NCI-H345 (cell line): ENCODE results near the gene TSC22D3.
A peak's percentile ranks its signal among the peaks of the same experiment; 100 is the strongest.
"Not testable (repeated sequence)": the region's sequence is repeated elsewhere in the genome, so short reads cannot be mapped to it uniquely, and the experiment has no call there.

Source experiments
- DNase-seq: peaks from one replicate; lab custom pipeline; 2025; lab: John Stamatoyannopoulos, UW

The TSC22D3 gene

DNA sequence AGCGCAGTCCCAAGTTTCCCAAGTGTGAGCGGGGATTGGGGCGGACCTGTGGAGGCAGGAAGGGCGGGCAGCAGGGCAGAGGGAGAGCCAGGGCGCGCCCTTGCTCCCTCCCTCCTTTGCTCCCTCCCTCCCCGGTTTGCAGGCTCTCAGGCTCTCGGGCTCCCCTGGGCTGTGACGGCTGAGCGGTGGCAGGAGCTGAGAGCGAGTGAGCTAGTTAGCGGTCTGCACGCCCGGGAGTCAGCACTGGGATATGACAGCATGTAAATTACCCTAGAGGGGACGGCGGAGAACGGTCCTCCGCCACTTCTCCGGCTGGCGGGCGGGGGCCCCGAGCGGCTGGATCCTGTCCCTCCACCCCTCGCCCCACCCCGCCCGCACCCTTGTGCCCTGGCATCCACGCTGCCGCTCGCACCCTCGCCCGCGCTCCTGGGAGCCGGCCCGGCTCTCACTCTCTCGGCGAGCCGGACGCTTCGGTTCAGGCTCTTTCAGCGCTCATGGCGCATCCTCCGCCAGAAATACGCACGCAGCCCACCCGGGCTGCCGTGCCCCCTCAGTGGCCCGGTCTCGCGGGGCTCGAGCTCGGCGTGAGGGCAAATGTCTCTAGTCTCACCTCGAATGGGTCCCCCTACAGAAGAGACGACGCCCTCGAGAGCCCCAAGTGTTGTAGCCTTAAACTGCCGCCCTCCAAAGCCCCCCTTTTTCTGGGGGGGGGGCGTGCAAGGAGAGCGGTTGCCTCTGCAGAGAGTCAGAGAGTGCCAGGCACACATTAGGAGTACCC is at the start of gene TSC22D3:
Gene TSC22D3, minus strand, starts transcription at position 54 of the 778 bp plus-strand sequence. CDS start 368 bp downstream, outside the sequence.
- DNase-seq: peak; percentile 63

GRCh38 chrX:107823456-107823855 is 47.9 kb upstream of the TSC22D3 start:
- DNase-seq: no peak

DNA sequence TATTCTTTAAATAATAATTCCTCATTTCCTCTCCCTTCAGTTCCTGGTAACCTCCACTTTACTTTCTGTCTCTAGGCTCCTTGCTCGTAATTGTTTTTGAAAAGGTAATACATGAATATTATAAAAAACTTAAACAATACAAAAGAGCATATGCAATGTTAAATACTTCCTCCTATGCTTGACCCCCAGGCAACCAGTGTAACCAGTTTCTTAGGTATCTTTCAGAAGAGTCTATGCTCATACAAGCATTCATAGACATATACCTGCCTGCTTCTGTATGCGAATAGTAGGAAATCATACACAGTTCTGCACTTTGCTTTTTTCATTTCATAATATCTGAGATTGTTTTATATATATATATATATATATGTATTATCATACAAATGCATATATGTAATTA is 47.5 kb upstream of the TSC22D3 start:
- DNase-seq: no peak

DNA sequence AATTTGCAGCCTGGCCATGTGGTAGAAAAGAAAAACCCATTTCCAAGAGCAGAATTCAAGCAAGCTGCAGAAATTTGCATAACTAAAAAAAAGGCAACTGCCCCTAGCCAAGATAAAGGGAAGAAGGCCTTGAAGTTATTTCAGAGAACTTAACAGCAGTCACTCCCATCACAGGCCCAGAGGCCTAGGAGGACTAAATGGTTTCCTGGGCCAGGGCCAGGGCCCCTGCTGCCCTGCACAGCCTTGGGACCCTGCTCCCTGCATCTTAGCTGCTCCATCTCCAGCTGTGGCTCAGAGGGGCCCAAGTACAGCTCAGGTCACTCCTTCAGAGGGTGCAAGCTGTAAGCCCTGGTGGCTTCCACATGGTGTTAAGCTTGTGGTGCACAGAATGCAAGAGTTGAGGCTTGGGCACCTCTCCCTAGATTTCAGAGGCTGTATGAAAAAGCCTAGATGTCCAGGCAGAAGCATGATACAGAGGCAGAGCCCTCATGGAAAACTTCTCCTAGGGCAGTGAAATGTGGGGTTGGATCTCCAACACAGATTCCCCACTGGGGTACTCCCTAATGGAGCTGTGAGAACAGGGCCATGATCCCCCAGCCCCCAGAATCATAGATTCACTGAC is 43.4 kb upstream of the TSC22D3 start:
- no peak for DNase-seq

DNA sequence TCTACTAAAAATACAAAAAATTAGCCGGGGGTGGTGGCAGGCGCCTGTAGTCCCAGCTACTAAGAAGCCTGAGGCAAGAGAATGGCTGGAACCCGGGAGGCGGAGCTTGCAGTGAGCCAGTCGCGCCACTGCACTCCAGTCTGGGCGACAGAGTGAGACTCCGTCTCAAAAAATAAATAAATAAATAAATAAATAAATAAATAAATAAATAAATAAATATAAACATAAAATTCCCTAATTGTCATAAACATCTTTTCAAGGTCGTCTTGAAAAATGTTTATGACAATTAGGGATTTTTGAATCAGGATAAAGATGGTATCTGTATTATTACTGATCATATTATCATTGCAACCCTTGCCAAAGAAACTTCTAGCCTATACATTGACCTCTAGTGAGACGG is 34.5 kb upstream of the TSC22D3 start:
- not testable (repeated sequence) for DNase-seq

DNA sequence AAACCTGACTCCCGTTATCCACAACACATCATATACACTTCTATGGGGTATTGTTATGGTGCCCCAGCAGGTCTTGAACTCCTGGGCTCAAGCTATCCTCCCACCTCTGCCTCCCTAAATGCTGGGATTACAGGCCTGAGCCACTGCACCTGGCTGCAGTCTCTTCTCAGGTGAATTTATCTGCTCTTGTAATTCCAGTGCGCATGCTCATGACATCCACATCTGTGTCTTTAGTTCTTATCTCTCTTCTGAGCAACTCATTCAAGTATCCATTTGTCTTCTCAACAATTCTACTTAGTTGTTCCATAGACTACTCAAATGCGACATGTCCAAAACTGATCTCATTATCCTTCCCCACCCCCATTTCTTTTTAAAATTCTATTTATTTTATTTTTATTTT is 29.6 kb upstream of the TSC22D3 start:
- no peak for DNase-seq

- peak; percentile 20 for DNase-seq
These were observed 28.8 kb upstream of the TSC22D3 start for GRCh38 chrX:107804427-107804826.

DNA sequence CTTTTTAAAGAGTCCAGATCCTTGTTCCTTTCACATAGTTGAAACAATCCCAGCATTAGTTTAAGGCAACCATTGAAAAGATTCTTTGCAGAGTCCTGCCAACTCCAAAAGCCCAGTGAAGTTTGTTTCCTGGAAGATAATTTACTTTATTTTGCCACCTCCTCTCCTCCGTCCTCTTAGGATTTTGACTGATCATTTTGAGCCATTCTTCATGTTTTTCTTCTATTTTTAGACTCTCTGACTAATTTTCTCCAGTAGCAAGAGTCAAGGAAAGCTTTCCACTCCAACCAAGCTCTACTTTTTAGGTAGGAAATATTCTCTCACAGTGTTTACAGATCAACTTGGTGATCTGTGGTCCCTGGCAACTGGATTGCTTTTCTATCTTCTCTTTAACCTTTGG is 12.2 kb upstream of the TSC22D3 start:
- no peak for DNase-seq

GRCh38 chrX:107780525-107780924 is 4.9 kb upstream of the TSC22D3 start:
- DNase-seq: no peak

- no peak for DNase-seq
These were observed 1.9 kb upstream of the TSC22D3 start, which contains the start of gene NCBP2L for GRCh38 chrX:107777536-107777832. NCBP2L (plus strand) TSS chrX:107777733; CDS start chrX:107794221, 16,488 bp downstream.

GRCh38 chrX:107776649-107777535 is 1.3 kb upstream of the TSC22D3 start:
- peak; percentile 84 for DNase-seq

DNA sequence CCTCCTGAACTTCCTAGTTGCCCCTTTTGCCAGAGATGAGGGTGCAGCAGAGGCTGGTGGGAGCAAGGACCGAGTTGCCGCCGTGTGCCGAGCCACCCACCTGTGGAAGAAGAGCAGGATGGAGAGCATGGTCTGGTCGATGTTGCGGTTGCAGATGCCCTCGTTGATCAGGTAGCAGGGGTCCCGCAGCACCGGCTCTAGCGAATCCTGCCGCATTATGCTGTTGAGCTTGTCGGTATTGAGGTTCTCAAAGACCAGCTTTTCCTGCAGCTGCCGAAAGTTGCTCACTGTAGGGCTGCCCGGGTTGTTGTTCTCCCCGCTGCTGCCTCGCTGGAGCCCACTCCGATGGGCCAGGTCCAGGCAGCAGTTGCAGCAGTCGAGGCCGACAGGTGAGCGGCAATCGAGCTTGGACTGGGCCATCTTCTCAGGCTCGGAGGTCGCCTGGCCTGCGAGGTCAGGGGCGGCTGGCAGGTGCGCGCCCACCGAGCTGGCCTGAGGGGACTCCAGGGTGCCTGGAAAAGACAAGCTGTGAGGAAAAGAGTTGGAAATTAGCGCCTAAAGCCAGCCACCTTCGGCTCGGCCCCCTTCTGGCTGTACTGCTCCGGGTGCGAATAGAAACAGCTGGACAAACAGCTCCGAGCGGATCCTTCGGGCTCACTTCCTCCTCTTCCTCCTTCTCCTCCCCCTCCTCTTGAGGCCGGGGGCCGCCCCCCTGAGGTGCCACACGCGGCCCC is 420 bp downstream of the TSC22D3 start:
- DNase-seq: no peak

GRCh38 chrX:107773906-107774435 is 1.6 kb downstream of the TSC22D3 start:
- DNase-seq: no peak

- DNase-seq: no peak
These were observed 2.4 kb downstream of the TSC22D3 start for GRCh38 chrX:107773206-107773605.

DNA sequence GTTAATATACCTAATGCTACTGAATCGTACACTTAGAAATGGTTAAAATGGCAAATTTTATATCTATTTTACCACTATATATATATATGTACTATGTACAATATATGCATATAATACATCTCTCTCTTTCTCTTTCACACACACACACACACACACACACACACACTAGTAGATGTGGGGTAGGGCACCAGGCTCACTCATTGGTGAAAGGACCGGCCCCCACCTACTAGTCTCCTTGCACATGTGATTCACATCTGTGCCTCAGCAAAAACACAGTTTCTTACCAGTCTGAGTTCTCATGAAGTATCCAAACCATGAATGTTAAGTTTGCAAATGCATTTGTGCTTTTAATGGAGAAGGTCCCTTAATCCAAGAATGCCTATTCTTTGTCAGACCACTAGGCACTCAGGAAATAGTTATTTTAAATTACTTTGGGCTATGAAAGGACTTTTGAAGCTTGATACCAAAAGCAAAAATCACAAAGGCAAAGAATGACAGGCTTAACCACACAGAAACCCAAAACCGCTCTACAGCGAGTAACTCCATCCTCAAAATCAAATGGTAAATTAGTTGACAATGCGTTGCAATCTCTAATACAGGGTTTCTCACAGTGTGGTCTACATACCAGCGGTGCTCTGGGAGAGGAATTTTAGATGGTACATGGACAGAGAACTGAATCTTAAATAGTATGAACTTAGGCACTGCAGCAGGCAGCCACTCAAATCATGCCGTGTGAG is 5.8 kb downstream of the TSC22D3 start:
- no peak for DNase-seq

- no peak for DNase-seq
These were observed 7.5 kb downstream of the TSC22D3 start for GRCh38 chrX:107768051-107768450.

GRCh38 chrX:107766470-107767150 is 9.0 kb downstream of the TSC22D3 start:
- no peak for DNase-seq

- no peak for DNase-seq
These were observed 10.6 kb downstream of the TSC22D3 start for GRCh38 chrX:107764845-107765608.

GRCh38 chrX:107763647-107764046 is 11.9 kb downstream of the TSC22D3 start:
- no peak for DNase-seq
